NCI-H2171 (cell line): ENCODE results near the gene PIK3R5.
"Not testable (repeated sequence)": the region's sequence is repeated elsewhere in the genome, so short reads cannot be mapped to it uniquely, and the experiment has no call there.

Source experiments
- DNase-seq: peaks from one replicate; lab custom pipeline; 2025; lab: John Stamatoyannopoulos, UW

PIK3R5 gene

DNA sequence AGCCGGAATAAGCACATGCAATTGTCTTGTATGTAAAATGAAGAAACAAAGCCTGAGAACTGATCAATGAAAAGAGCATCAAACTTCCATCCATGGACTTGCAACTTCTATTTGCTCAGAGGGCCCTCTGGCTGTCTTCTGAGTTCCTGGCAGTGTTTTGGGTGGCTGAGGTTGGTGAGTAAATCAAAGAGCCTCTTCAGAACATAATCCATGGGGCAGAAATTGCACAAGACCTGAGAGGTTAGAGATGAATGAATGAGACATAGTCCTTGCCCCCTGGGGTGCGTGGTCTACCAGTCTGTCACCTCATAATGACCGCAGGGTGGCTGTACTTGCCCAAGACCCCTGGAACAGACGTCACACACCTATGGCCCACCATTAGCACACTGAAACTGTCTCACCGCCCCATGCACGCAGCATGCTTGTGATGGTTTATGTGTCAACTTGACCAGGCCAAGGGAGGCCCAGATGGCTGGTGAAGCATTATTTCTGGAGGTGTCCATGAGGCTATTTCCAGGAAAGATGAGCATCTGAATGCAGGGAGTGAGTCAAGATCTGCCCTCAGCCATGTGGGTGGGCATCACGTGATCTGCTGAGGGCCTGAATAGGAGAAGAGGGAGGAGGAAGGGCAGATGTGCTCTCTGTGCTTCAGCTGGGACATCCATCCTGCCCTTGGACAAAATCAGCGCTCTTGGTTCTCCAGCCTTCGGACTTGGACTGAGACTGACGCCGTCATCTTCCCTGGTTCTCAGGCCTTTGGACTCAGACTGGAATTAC is 106.3 kb downstream of the PIK3R5 start:
- no peak for DNase-seq

DNA sequence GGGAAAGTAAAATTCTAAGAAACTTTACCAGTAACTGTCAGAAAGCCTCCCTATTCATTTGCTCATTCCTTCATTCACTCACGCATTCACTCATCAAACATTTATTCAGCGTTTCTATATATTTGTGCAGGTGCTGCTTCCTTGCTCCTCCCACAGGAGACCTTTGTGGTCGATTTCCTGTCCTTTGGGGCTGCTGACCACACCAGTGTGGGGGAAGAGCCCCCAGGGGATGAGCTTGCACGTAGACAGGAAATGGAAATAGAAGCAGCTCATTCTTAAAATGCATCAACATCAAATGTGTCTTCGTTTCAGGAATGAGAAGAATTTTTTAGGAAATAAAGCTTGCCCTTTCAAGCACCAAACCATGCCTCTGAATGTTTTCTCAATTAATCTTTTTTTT is 107.6 kb downstream of the PIK3R5 start:
- no peak for DNase-seq

DNA sequence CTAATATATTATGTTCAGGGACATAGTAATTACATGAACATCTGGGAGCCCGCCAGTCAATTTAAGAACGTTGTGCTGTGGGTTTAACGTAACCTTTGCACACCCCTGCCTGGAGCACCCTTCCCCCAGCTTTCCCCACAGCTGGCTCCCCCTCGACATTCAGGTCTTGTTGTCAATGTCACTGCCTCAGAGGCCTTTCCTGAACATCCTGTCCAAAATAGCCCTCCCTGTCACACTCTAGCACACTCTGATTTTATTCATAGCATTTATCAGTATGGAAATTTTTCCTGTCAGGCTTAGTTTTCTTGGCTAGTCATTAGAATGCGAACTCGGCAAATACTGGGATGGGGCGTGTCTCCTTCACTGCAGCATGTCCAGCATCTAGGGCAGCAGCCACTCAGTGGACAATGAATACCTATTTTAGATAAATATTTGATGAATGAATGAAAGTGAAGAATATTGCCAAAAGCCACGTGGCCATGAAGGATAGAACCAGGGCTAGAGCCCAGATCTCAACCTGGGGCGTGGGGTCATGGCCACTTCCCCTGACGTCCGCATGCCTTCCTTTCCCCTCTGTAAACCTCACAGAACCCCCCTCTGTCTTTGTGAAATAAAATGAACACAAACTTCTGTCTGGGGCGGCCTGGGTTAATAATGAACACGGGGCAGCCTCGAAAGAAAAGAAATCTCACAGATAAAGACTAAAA is 108.5 kb downstream of the PIK3R5 start:
- DNase-seq = no peak

GRCh38 chr17:8856205-8856603 is 109.3 kb downstream of the PIK3R5 start:
- DNase-seq = not testable (repeated sequence)

DNA sequence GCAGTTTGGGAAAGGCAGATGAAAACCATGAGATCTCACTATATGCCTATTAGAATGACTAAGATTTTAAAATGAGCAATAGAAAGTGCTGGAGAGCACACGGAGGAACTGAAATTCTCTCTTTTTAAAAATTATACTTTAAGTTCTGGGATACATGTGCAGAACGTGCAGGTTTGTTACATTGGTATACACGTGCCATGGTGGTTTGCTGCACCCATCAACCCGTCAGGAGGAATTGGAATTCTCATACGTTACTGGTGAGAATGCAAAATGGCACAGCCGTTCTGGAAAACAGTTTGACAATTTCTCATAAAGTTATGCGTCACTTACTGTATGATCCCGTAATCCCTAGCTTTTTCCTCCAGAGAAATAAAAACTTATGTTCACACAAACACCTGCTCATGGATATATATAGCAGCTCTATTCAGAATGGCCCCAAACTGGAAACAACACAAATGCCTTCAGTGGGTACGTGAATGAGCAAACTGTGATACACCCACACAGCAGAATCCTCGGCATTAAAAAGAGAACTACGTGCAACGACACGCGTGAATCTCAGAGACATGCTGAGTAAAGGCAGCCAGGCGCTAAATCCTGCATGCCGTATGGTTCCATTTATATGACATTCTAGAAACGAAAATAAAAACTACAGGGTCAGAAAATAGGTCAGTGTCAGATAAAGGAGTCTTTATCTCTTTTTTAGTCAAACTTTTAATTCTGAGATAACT is 109.9 kb downstream of the PIK3R5 start:
- no peak for DNase-seq

DNA sequence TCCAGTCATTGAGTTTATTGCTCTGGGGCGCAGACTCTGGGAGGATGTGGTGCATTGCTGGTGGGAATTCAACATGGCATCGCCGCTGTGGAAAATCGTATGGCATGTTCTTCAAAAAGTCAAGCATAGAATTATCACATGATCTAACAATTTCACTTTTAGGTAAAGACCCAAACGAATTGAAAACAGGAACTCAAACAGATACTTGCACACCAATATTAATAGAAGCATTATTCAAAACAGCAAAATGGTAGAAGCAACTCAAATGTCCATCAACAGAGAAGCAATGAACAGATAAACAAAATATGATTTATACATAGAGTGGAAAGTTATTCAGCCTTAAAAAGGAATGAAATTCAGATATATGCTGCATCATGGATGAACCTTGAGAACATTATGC is 113.9 kb downstream of the PIK3R5 start:
- no peak for DNase-seq

DNA sequence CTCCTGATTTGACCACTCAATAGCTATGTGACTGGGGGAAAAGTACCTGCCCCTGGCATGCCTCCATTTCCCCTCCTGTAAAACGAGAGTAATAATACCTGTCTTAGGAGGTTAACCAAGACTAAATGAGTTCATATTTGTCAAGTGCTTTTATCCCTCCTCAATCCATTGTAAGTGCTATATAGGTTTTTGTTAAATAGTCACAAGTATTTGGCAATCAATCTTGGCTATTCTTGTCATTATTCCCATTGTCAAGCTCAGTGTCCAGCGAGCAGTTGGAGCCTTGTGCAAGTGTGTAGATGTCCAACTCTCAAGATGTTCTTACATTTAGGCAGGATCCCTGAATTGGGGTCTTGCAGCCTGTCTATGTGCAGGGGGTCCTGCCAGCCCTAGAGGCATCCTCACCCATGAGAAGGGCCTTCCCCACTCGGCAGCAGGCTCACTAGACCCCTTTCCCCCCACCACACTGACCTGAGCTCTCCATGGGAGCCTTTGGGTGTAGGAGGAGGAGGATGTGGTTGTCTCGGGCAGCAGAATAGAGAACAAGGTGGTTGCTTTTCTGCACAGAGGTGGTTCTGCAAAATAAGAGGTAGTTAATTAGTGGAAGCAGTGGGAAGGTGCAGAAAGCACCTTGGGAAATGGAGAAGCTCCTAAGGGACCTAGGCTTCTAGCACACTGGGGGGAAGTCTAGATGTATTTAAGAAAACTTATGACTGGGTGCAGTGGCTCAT is 116.0 kb downstream of the PIK3R5 start:
- no peak for DNase-seq

DNA sequence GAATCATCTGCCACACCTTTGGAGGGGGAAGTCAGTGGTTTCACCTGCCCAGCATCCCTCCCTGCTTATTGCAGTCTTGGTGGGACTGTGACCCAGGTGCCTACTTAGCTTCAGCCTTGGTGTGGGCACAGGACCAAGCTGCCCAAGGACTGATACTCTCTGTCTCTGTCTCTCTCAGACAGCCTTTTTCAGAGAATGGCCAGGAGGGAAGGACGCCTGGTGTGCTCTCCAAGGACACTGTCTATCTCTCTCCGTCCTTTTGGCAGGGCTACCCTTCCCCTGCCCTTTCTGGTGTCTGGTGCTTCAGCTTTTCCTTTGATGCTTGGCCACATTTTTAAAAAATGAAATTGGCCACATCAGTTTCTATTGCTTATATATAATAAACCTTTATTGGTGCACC is 117.6 kb downstream of the PIK3R5 start:
- DNase-seq = no peak

DNA sequence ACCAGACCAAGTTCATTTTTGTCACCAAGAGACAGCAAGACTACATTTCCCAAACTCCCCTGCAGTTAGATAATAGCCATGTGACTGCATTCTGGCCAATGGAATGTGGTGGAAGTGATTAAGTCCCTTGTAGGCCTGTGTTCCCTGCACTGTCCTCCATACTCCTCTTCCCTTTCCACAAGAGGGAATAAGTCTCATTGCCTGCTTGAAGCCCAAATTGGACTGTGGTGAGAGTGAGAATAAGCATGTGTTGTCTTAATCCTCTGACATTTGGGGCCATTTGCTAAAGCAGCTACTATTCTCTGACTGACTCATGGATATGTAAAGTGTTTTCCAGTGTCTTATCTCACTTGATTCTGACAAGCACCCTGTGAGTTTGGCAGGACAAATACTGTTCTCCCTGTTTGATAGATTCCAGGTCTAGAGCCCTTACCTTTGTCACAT is 118.7 kb downstream of the PIK3R5 start:
- DNase-seq = no peak

- DNase-seq = no peak
Observed at GRCh38 chr17:8844229-8845218, 121.0 kb downstream of the PIK3R5 start.

GRCh38 chr17:8843344-8843743 is 122.2 kb downstream of the PIK3R5 start:
- DNase-seq = no peak

- no peak for DNase-seq
Observed at GRCh38 chr17:8841844-8842243, 123.7 kb downstream of the PIK3R5 start.

GRCh38 chr17:8839410-8839935 is 126.0 kb downstream of the PIK3R5 start:
- DNase-seq = no peak

GRCh38 chr17:8838551-8839095 is 126.9 kb downstream of the PIK3R5 start:
- no peak for DNase-seq

- DNase-seq = no peak
Observed at GRCh38 chr17:8837563-8838075, 127.9 kb downstream of the PIK3R5 start.

DNA sequence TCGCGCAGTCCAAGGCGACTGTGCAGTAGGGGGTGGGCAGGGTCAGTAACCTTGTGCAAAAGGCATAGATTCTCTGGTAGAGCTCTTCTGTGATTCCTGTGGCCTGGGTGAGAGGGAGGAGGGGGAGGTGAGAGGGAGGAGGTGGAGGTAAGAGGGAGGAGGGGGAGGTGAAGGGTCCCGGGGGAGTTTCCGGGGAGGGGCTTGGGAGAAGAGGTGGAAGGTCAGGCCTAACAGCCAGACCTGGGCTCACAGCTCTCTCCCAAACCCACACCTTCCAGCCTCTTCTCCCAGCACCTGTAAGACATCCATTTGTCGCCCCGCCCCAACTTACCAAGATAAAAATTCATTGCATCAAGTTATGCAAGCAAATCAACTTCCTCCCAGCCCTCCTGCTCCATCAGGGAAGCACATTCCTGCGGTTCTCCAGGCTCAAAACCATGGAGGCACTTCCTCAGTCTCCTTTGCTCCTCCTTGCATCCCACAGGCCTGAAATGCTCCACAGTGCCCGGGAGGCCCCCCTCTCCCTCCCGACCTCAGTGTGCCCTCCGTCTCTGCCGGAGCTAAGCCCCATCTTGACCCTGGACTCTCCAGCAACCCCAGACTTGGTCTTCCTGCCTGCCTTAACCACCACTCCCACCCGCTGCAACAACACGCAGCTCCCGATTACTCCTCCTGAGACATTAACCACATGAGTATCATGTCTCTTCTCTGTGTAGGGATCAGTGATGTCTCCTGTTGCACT is 128.5 kb downstream of the PIK3R5 start:
- no peak for DNase-seq

- no peak for DNase-seq
Observed at GRCh38 chr17:8835631-8836364, 129.7 kb downstream of the PIK3R5 start.

GRCh38 chr17:8835106-8835505 is 130.4 kb downstream of the PIK3R5 start:
- no peak for DNase-seq
